Inflammatory macrophage treated with lipopolysaccharide for 1 hour (primary cell): Measurements from ENCODE around the gene PRR16.
"Not testable (repeated sequence)": the region's sequence is repeated elsewhere in the genome, so short reads cannot be mapped to it uniquely, and the experiment has no call there.

Experiments used
- DNase-seq, 2 donors: peaks; one replicate each; pipeline ENCODE4 v3.0.0-alpha.2; 2020 to 2022

PRR16 gene

GRCh38 chr5:120463991-120464626 lies at the start of gene PRR16:
TSS of gene PRR16 (plus strand) at chr5:120464300.
- peak; percentile 19 to 34 for DNase-seq

- no peak for DNase-seq
Measured at GRCh38 chr5:120415985-120416384, 48.1 kb upstream of the PRR16 start.

- DNase-seq = no peak
Measured at GRCh38 chr5:120419127-120419526, 45.0 kb upstream of the PRR16 start.

GRCh38 chr5:120426633-120427275 lies 37.3 kb upstream of the PRR16 start:
- not testable (repeated sequence) for DNase-seq

GRCh38 chr5:120430572-120430971 lies 33.5 kb upstream of the PRR16 start:
- DNase-seq = no peak

GRCh38 chr5:120432861-120433260 lies 31.2 kb upstream of the PRR16 start:
- DNase-seq = no peak

- no peak for DNase-seq
Measured at GRCh38 chr5:120435129-120435528, 29.0 kb upstream of the PRR16 start.

- DNase-seq = no peak
Measured at GRCh38 chr5:120436996-120437395, 27.1 kb upstream of the PRR16 start.

GRCh38 chr5:120442694-120443093 lies 21.4 kb upstream of the PRR16 start:
- no peak for DNase-seq

- no peak for DNase-seq
Measured at GRCh38 chr5:120443607-120444006, 20.5 kb upstream of the PRR16 start.

- DNase-seq = no peak
Measured at GRCh38 chr5:120446068-120446492, 18.0 kb upstream of the PRR16 start.

GRCh38 chr5:120446901-120447300 lies 17.2 kb upstream of the PRR16 start:
- no peak for DNase-seq

- DNase-seq = no peak
Measured at GRCh38 chr5:120447706-120448239, 16.3 kb upstream of the PRR16 start.

GRCh38 chr5:120449501-120449900 lies 14.6 kb upstream of the PRR16 start:
- peak; percentile 11 to 16 for DNase-seq

- DNase-seq = no peak
Measured at GRCh38 chr5:120450910-120451309, 13.2 kb upstream of the PRR16 start.

GRCh38 chr5:120451445-120451844 lies 12.7 kb upstream of the PRR16 start:
- no peak for DNase-seq

- DNase-seq = no peak
Measured at GRCh38 chr5:120452471-120452870, 11.6 kb upstream of the PRR16 start.

- DNase-seq = no peak
Measured at GRCh38 chr5:120454094-120454798, 9.9 kb upstream of the PRR16 start.

GRCh38 chr5:120456006-120456405 lies 8.1 kb upstream of the PRR16 start:
- DNase-seq = no peak

- DNase-seq = peak; percentile 41 to 78
Measured at GRCh38 chr5:120457839-120458507, 6.1 kb upstream of the PRR16 start.

- not testable (repeated sequence) for DNase-seq
Measured at GRCh38 chr5:120458508-120458847, 5.6 kb upstream of the PRR16 start.

GRCh38 chr5:120461251-120461650 lies 2.8 kb upstream of the PRR16 start:
- DNase-seq = no peak

- peak; percentile 56 to 71 for DNase-seq
Measured at GRCh38 chr5:120463006-120463680, 957 bp upstream of the PRR16 start.
